ENCODE results near the gene TPM3. TPM values are rescaled to one million over a fixed set of nuclear protein-coding genes. Genes with fewer than 3 reads are reported as not detected.
A peak's percentile ranks its signal among the peaks of the same experiment; 100 is the strongest.

TPM3 gene
- total RNA-seq, 6 donors from 2014 or later = 149 to 452 (median 344) TPM

GRCh38 chr1:154158307-154159125, 33.4 kb downstream of the TPM3 start:
- no peak overlapping the region for H3K4me3 ChIP-seq
- DNase-seq (no peak), ATAC-seq (ENCODE audit: low FRiP score in 2 of 2) (peak in 1 of 2 donors; percentile 35)
- H3K9me3 ChIP-seq = no peaks in the 10 kb centered on the region
- WGBS, 2 donors = 77% methylated on average over 8 of the region's 8 CpGs
- peaks cover 4 to 86% (median 36%) of the 10 kb centered on the region in 4 donors for H3K36me3 ChIP-seq
- H3K27me3 ChIP-seq = no peaks in the 10 kb centered on the region
- H3K4me1 ChIP-seq = peaks cover 43 to 59% (median 47%) of the 10 kb centered on the region in 4 donors
- H3K27ac ChIP-seq = peak overlapping the region; percentile 6 to 86 (median 57)
- TF ChIP-seq POLR2AphosphoS5 (IDR thresholded peaks at IDR 0.05) = no peak
- no peak for TF ChIP-seq EP300 (IDR thresholded peaks at IDR 0.05)
- TF ChIP-seq, protein P1, sequence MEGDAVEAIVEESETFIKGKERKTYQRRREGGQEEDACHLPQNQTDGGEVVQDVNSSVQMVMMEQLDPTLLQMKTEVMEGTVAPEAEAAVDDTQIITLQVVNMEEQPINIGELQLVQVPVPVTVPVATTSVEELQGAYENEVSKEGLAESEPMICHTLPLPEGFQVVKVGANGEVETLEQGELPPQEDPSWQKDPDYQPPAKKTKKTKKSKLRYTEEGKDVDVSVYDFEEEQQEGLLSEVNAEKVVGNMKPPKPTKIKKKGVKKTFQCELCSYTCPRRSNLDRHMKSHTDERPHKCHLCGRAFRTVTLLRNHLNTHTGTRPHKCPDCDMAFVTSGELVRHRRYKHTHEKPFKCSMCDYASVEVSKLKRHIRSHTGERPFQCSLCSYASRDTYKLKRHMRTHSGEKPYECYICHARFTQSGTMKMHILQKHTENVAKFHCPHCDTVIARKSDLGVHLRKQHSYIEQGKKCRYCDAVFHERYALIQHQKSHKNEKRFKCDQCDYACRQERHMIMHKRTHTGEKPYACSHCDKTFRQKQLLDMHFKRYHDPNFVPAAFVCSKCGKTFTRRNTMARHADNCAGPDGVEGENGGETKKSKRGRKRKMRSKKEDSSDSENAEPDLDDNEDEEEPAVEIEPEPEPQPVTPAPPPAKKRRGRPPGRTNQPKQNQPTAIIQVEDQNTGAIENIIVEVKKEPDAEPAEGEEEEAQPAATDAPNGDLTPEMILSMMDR (IDR thresholded peaks at IDR 0.05) = no peak
- TF ChIP-seq POLR2A (IDR thresholded peaks at IDR 0.05) = no peak

DNA sequence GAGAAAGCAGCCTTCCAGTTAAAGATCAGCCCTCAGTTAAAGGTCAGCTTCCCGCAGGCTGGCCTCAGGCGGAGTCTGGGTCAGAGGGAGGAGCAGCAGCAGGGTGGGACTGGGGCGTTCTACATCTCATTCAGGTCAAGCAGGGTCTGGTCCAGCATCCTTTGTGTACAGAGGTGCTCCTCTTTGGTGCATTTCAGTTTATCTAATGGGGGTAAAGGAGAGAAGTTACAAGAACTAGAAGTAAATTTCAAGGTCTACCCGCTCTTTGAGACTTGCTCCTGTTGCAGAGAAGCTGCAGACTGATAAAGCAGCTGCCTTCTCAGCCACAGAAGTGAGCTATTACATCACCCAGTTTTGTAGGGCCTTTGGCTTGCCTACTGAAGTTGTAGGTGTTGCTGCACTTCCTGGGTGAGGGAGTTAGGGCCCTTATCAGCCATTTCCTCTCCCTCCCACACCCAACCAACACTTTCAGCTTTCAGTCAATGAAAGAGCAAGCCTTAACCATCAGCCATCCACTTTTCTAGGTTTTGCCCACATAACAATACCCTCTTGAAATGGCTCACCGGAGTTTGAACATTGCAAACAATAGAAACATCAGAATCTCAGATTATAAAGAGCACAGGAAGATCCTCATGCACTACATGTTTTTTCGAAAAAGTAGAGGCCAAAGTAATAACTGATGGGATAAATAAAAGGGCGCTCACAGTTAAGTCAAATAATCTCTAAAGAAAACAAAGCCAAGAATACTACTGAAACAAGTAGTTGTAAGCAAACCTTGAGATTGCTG, 34.2 kb downstream of the TPM3 start:
- peak overlapping the region; percentile 10 to 86 (median 66) for H3K27ac ChIP-seq
- DNase-seq = peak in 1 of 2 donors; percentile 70

DNA sequence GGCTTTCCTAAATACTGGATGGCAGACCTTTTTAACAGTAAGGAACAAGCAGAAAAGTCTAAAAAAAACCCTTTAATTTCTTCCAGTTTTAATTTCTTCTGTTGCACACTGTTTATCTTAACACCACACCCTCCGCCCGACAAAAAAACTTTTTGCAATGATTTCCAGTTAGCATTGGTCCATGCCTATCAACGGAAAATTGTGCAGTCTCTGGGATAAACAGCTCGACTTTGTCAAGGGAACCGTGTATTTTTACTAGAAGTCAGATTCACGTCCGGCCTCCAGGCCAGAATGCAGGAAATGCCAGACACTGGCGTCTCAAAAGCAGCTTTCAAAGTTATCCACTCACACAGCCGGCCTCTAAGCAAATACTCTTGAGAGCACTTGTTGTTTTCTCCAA, 36.6 kb downstream of the TPM3 start:
- Histone ChIP-seq H3K9me3 (no peaks in the 10 kb centered on the region), H3K4me1 (peaks cover 43 to 54% (median 47%) of the 10 kb centered on the region in 4 donors), H3K36me3 (peaks cover 0 to 54% (median 19%) of the 10 kb centered on the region in 4 donors), H3K27ac (peak overlapping the region; percentile 81 to 88 (median 86)), H3K4me3 (peak overlapping the region in 2 of 4 donors; percentile 11 to 35), H3K27me3 (no peaks in the 10 kb centered on the region)
- 17% methylated on average over 9 of the region's 9 CpGs for WGBS, 2 donors
- peak in 1 of 2 donors; percentile 65 for DNase-seq
- TF ChIP-seq POLR2AphosphoS5 (IDR thresholded peaks at IDR 0.05) = peak; percentile 28 to 47
- peak in 2 of 4 donors; percentile 49 to 68 for TF ChIP-seq EP300 (IDR thresholded peaks at IDR 0.05)
- TF ChIP-seq POLR2A (IDR thresholded peaks at IDR 0.05) = no peak
- ATAC-seq (ENCODE audit: low FRiP score in 2 of 2) = peak; percentile 46 to 82

More for the DNA sequence above, 34.2 kb downstream of the TPM3 start:
- ATAC-seq (ENCODE audit: low FRiP score in 2 of 2) = peak; percentile 54 to 82
- Histone ChIP-seq H3K9me3 (no peaks in the 10 kb centered on the region), H3K36me3 (peaks cover 4 to 78% (median 32%) of the 10 kb centered on the region in 4 donors), H3K4me3 (no peak overlapping the region), H3K4me1 (peaks cover 43 to 59% (median 47%) of the 10 kb centered on the region in 4 donors), H3K27me3 (no peaks in the 10 kb centered on the region)
- peak in 1 of 2 donors; percentile 8 for TF ChIP-seq POLR2AphosphoS5 (IDR thresholded peaks at IDR 0.05)
- no peak for TF ChIP-seq EP300 (IDR thresholded peaks at IDR 0.05)
- TF ChIP-seq, protein P1 (IDR thresholded peaks at IDR 0.05) = no peak
- no peak for TF ChIP-seq POLR2A (IDR thresholded peaks at IDR 0.05)
- WGBS, 2 donors = 52 to 59% methylated on average over 7 of the region's 7 CpGs

- 67 to 68% methylated on average over 24 to 29 of the region's 29 CpGs for WGBS, 2 donors
Observed at GRCh38 chr1:154154534-154155191, 37.2 kb downstream of the TPM3 start, which contains the start of gene NUP210L. NUP210L (minus strand) TSS chr1:154155073.

More at GRCh38 chr1:154154534-154155191, 37.2 kb downstream of the TPM3 start, which contains the start of gene NUP210L:
- Histone ChIP-seq H3K4me1 (peaks cover 43 to 53% (median 47%) of the 10 kb centered on the region in 4 donors), H3K4me3 (peak within 1 kb of the TSS in 2 of 4 donors; percentile 11 to 35), H3K27ac (peak within 1 kb of the TSS; percentile 81 to 88 (median 86)), H3K36me3 (peaks cover 0 to 48% (median 15%) of the 10 kb centered on the region in 4 donors), H3K27me3 (no peaks in the 10 kb centered on the region), H3K9me3 (no peaks in the 10 kb centered on the region)
- ATAC-seq (ENCODE audit: low FRiP score in 2 of 2) (peak; percentile 85 to 91), DNase-seq (peak; percentile 80 to 87)
- TF ChIP-seq POLR2A (IDR thresholded peaks at IDR 0.05) (peak in 1 of 4 donors; percentile 46), POLR2AphosphoS5 (IDR thresholded peaks at IDR 0.05) (peak in 1 of 2 donors; percentile 3)
- TF ChIP-seq, protein P1 (IDR thresholded peaks at IDR 0.05) = no peak
